K562 (cell line): ENCODE results near the gene ME3. TPM values are rescaled to one million over a fixed set of nuclear protein-coding genes. Genes with fewer than 3 reads are reported as not detected.

Source experiments
- ATAC-seq: fragments of 200-7000 bp; cut with Tn5 transposase; 3 replicates; pipeline ENCODE4 v1.9.1; 2020; ENCODE audit warnings: moderate library complexity
- BruUV-seq: library from RNA; stranded (reverse); fragments of 400-500 nt; replicated peaks from 2 replicates; lab custom pipeline; 2021; lab: Mats Ljungman, UMichigan
- CTCF ChIA-PET: fragments of 300-600 bp; formaldehyde crosslinking; extraction: SDS; loops from one replicate; lab custom pipeline; 2021; ENCODE audit warnings: low intra/inter-chr PET ratio; lab: Yijun Ruan, JAX
- POLR2A ChIA-PET: fragments of 300-600, 350-650 bp; sonication (Branson Sonifier 250); formaldehyde crosslinking; extraction: SDS; loops from one replicate; lab custom pipeline; 2021; ENCODE audit warnings: antibody characterized with exemption, inconsistent platforms; lab: Yijun Ruan, JAX
- DNase-seq, 4 experiments: peaks; one replicate each; pipeline versions ENCODE4 v3.0.0 to v3.0.0-alpha.2; 2011 to 2018; ENCODE audit warnings: low spot score in 3 of 4, mixed read lengths in 3 of 4; ENCODE audit errors: extremely low read depth in 1 of 4
- FAIRE-seq: peaks from 2 replicates; lab custom pipeline; 2011; peaks lifted over from hg19 to GRCh38; lab: Jason Lieb, UNC
- H2AFZ ChIP-seq: 2 replicates; pipeline ENCODE4 v1.6.0; 2011; ENCODE audit warnings: low read depth, low read length, control low read depth, inconsistent platforms
- H3K27ac ChIP-seq: fragments of 200-600 bp; 3 replicates; pipeline ENCODE4 v1.8.0; 2011; ENCODE audit warnings: low read depth, mild to moderate bottlenecking, control low read depth, inconsistent platforms, low read length, moderate library complexity, mixed read lengths; ENCODE audit errors: extremely low read depth
- H3K27me3 ChIP-seq, 2 experiments: fragments of 300-600 bp in 1 of 2; 2 replicates in 1 of 2; 3 replicates in 1 of 2; pipeline versions ENCODE4 v1.6.0 to v1.8.0; 2011; ENCODE audit warnings: inconsistent platforms in 2 of 2, low read length in 2 of 2, mild to moderate bottlenecking in 1 of 2, mixed read lengths in 1 of 2, moderate library complexity in 1 of 2; ENCODE audit not compliant: control insufficient read depth in 2 of 2, insufficient read depth in 2 of 2
- H3K36me3 ChIP-seq: fragments of 300-600 bp; 3 replicates; pipeline ENCODE4 v1.8.0; 2011; ENCODE audit warnings: mild to moderate bottlenecking, low read length, inconsistent platforms; ENCODE audit not compliant: control insufficient read depth, insufficient read depth
- H3K4me1 ChIP-seq, 2 experiments: fragments of 200-600 bp in 1 of 2; replicated peaks in 1 of 2; 2 replicates in 1 of 2; 3 replicates in 1 of 2; pipeline versions ENCODE4 v1.5.1 to v1.8.0; 2011; ENCODE audit warnings: inconsistent platforms in 2 of 2, low read length in 2 of 2, mild to moderate bottlenecking in 1 of 2, mixed read lengths in 1 of 2, moderate library complexity in 1 of 2; ENCODE audit not compliant: control insufficient read depth in 2 of 2, insufficient read depth in 2 of 2
- H3K4me2 ChIP-seq: 2 replicates; pipeline ENCODE4 v1.6.1; 2011; ENCODE audit warnings: low read length, control low read depth, inconsistent platforms, mixed read lengths; ENCODE audit not compliant: insufficient read depth
- H3K4me3 ChIP-seq: fragments of 200-600 bp; sonication (generic), shearing (Covaris generic); 2 replicates; pipeline ENCODE4 v1.5.1; 2016; ENCODE audit warnings: control low read depth, inconsistent platforms
- H3K79me2 ChIP-seq: fragments of 200-600 bp; 3 replicates; pipeline ENCODE4 v1.8.0; 2011; ENCODE audit warnings: low read length, inconsistent platforms; ENCODE audit not compliant: control insufficient read depth, insufficient read depth
- H3K9ac ChIP-seq, 2 experiments: 2 replicates each; pipeline versions ENCODE4 v1.6.0 to v1.6.1; 2011; ENCODE audit warnings: low read depth in 2 of 2, low read length in 2 of 2, control low read depth in 1 of 2, inconsistent platforms in 1 of 2, mild to moderate bottlenecking in 1 of 2, mixed read lengths in 1 of 2; ENCODE audit not compliant: insufficient read depth in 1 of 2
- H3K9me1 ChIP-seq: one replicate; pipeline ENCODE4 v1.6.0; 2011; ENCODE audit warnings: inconsistent platforms, mild to moderate bottlenecking, low read length, moderate library complexity; ENCODE audit not compliant: control insufficient read depth, insufficient read depth
- H3K9me3 ChIP-seq: replicated peaks from 2 replicates; pipeline ENCODE4 v1.5.1; 2011; ENCODE audit warnings: low read depth, low read length, inconsistent platforms; ENCODE audit not compliant: control insufficient read depth, insufficient read depth
- H4K20me1 ChIP-seq: replicated peaks from 2 replicates; pipeline ENCODE4 v1.6.1; 2011; ENCODE audit warnings: low read length, inconsistent platforms, mixed read lengths; ENCODE audit not compliant: control insufficient read depth, insufficient read depth
- CHD7 ChIP-seq: fragments of 200-600 bp; sonication (generic); IDR thresholded peaks from one replicate; pipeline ENCODE4 v1.6.1; 2012; ENCODE audit warnings: mild to moderate bottlenecking, low read depth, low read length, inconsistent platforms
- EP300 ChIP-seq: IDR thresholded peaks from 2 replicates; pipeline ENCODE4 v1.6.1; 2012; ENCODE audit warnings: low read length, improper control_type of control experiment
- USF1 ChIP-seq: sonication (generic); formaldehyde crosslinking; IDR thresholded peaks from 2 replicates; pipeline ENCODE4 v1.9.0; 2022; ENCODE audit warnings: mild to moderate bottlenecking, missing genetic modification reagents
- ZBTB8A ChIP-seq: fragments of 450-650 bp; IDR thresholded peaks from 2 replicates; pipeline ENCODE4 v1.6.1; 2018; ENCODE audit warnings: mild to moderate bottlenecking, moderate library complexity; ENCODE audit not compliant: partially characterized antibody
- ZNF696 ChIP-seq: fragments of 250-450 bp; sonication (Bioruptor Pico); conservative IDR thresholded peaks from 2 replicates; pipeline ENCODE4 v1.4.0; 2020; ENCODE audit warnings: mild to moderate bottlenecking, moderate library complexity
- WGBS: fragments of 100-300 bp; shearing (Covaris generic); methylation state at CpG from one replicate; pipeline ENCODE4 v1.1.6; 2016; ENCODE audit warnings: low coverage, mixed read lengths; ENCODE audit not compliant: insufficient coverage; ENCODE audit errors: missing lambda C conversion rate; 5-methylcytosine and 5-hydroxymethylcytosine counted together
- in situ Hi-C: fragments of 300-500 bp; cut with MboI; formaldehyde crosslinking; loops from 4 replicates; pipeline ENCODE4 v1.15.0; 2018; ENCODE audit warnings: inconsistent platforms, mixed read lengths
- intact Hi-C: fragments of 100-400 bp; cut with micrococcal nuclease; formaldehyde crosslinking; loops from 2 replicates; pipeline ENCODE4 v1.14.2; 2022
- polyA plus RNA-seq, 8 experiments: library from polyadenylated mRNA; depleted of rRNA in 4 of 8; stranded (reverse) in 5 of 8; unstranded in 3 of 8; fragments of >200 nt; fragmentation: Nextera tagmentation in 2 of 8; fragmentation: Illumina TruSeq in 1 of 8; extraction: Ambion mirVana in 2 of 8; extraction: Trizol in 1 of 8; gene quantifications; 2 replicates each; pipeline versions ENCODE4 v1.2.1 to v1.2.3, GENCODE V29; 2011 to 2014; ENCODE audit warnings: inconsistent platforms in 1 of 8, missing spikeins in 1 of 8
- total RNA-seq, 7 experiments: library from RNA; depleted of rRNA in 6 of 7; stranded (reverse); fragments of >200 nt in 6 of 7; fragmentation: Illumina TruSeq in 2 of 7; extraction: Trizol in 2 of 7; gene quantifications; 2 replicates each; pipeline versions ENCODE4 v1.2.1 to v1.2.3, GENCODE V29; 2011 to 2021; ENCODE audit warnings: low replicate concordance in 1 of 7
- TF ChIP-seq, protein P1 (sequence below), 2 experiments: fragments of 450-650 bp; IDR thresholded peaks; 2 replicates each; pipeline ENCODE4 v1.6.1; 2018; ENCODE audit warnings: mild to moderate bottlenecking in 2 of 2, low read depth in 1 of 2; ENCODE audit not compliant: partially characterized antibody in 2 of 2

Gene ME3
- total and polyA plus RNA-seq, 9 of the 15 experiments (the other 6 are each of a cell fraction or from before 2014, with no cell fraction given), result not detected

- H3K9me1 ChIP-seq, result no peaks in the 10 kb centered on the region
- no peak overlapping the region for H3K9ac ChIP-seq
- no peak overlapping the region for H2AFZ ChIP-seq
- DNase-seq (no peak), ATAC-seq (no peak), FAIRE-seq (no peak)
- H3K27me3 ChIP-seq, result peaks cover 15 to 23% of the 10 kb centered on the region in 2 experiments
- no TSS peak for BruUV-seq
- intact Hi-C loops, result no loop called here
- CTCF ChIA-PET, result no interaction called here
- no peaks in the 10 kb centered on the region for H3K9me3 ChIP-seq
- H3K4me2 ChIP-seq, result no peak overlapping the region
- H3K4me1 ChIP-seq, result peaks cover 3 to 18% of the 10 kb centered on the region in 2 experiments
- no peaks in the 10 kb centered on the region for H3K36me3 ChIP-seq
- no peak overlapping the region for H3K4me3 ChIP-seq
- in situ Hi-C loops, result no loop called here
- no peak overlapping the region for H3K27ac ChIP-seq
- POLR2A ChIA-PET, result no interaction called here
- 0% methylated on average over 2 of the region's 2 CpGs for WGBS
- H4K20me1 ChIP-seq, result peaks cover 6% of the 10 kb centered on the region
- no peaks in the 10 kb centered on the region for H3K79me2 ChIP-seq
- TF ChIP-seq ZNF696 (CRISPR knock-in tag), result no peak
- no peak for TF ChIP-seq ZBTB8A
- TF ChIP-seq, protein P1, sequence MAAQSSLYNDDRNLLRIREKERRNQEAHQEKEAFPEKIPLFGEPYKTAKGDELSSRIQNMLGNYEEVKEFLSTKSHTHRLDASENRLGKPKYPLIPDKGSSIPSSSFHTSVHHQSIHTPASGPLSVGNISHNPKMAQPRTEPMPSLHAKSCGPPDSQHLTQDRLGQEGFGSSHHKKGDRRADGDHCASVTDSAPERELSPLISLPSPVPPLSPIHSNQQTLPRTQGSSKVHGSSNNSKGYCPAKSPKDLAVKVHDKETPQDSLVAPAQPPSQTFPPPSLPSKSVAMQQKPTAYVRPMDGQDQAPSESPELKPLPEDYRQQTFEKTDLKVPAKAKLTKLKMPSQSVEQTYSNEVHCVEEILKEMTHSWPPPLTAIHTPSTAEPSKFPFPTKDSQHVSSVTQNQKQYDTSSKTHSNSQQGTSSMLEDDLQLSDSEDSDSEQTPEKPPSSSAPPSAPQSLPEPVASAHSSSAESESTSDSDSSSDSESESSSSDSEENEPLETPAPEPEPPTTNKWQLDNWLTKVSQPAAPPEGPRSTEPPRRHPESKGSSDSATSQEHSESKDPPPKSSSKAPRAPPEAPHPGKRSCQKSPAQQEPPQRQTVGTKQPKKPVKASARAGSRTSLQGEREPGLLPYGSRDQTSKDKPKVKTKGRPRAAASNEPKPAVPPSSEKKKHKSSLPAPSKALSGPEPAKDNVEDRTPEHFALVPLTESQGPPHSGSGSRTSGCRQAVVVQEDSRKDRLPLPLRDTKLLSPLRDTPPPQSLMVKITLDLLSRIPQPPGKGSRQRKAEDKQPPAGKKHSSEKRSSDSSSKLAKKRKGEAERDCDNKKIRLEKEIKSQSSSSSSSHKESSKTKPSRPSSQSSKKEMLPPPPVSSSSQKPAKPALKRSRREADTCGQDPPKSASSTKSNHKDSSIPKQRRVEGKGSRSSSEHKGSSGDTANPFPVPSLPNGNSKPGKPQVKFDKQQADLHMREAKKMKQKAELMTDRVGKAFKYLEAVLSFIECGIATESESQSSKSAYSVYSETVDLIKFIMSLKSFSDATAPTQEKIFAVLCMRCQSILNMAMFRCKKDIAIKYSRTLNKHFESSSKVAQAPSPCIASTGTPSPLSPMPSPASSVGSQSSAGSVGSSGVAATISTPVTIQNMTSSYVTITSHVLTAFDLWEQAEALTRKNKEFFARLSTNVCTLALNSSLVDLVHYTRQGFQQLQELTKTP (IDR thresholded peaks at IDR 0.05; ENCODE audit: low read depth in 1 of 2, partially characterized antibody in 2 of 2), result no peak
- no peak for TF ChIP-seq EP300
- TF ChIP-seq CHD7, result no peak
- no peak for TF ChIP-seq USF1 (CRISPR knock-in tag)
These were observed 175.1 kb downstream of the ME3 start for GRCh38 chr11:86497310-86497709.
